ENCODE data around the gene TSC22D2. TPM values are rescaled to one million over a fixed set of nuclear protein-coding genes. Genes with fewer than 3 reads are reported as not detected.

The TSC22D2 gene
- total RNA-seq, 4 donors from 2014 or later: 19.0 to 35.2 (median 22.2) TPM

GRCh38 chr3:150388498-150389418 lies 19.3 kb upstream of the TSC22D2 start:
- Histone ChIP-seq H3K4me1 (no peaks in the 10 kb centered on the region), H3K4me3 (no peak overlapping the region), H3K27me3 (no peaks in the 10 kb centered on the region), H3K36me3 (no peaks in the 10 kb centered on the region), H3K27ac (no peak overlapping the region), H3K9me3 (no peaks in the 10 kb centered on the region)
- no peak for TF ChIP-seq POLR2A (IDR thresholded peaks at IDR 0.05)
- TF ChIP-seq CTCF (IDR thresholded peaks at IDR 0.05): no peak
- no peak for DNase-seq

- Histone ChIP-seq H3K27me3 (no peaks in the 10 kb centered on the region), H3K27ac (no peak overlapping the region), H3K4me1 (no peaks in the 10 kb centered on the region), H3K36me3 (no peaks in the 10 kb centered on the region), H3K4me3 (no peak overlapping the region), H3K9me3 (no peaks in the 10 kb centered on the region)
- TF ChIP-seq POLR2A (IDR thresholded peaks at IDR 0.05): no peak
- no peak for TF ChIP-seq CTCF (IDR thresholded peaks at IDR 0.05)
- DNase-seq: no peak
These were observed 18.0 kb upstream of the TSC22D2 start for GRCh38 chr3:150390087-150390486.

- no peak overlapping the region for H3K4me3 ChIP-seq
- DNase-seq: no peak
- H3K36me3 ChIP-seq: no peaks in the 10 kb centered on the region
- no peak for TF ChIP-seq CTCF (IDR thresholded peaks at IDR 0.05)
- TF ChIP-seq POLR2A (IDR thresholded peaks at IDR 0.05): no peak
- H3K4me1 ChIP-seq: no peaks in the 10 kb centered on the region
- no peaks in the 10 kb centered on the region for H3K9me3 ChIP-seq
- H3K27ac ChIP-seq: no peak overlapping the region
- no peaks in the 10 kb centered on the region for H3K27me3 ChIP-seq
These were observed 16.9 kb upstream of the TSC22D2 start for GRCh38 chr3:150391161-150391560.

GRCh38 chr3:150393745-150394144 lies 14.4 kb upstream of the TSC22D2 start:
- TF ChIP-seq CTCF (IDR thresholded peaks at IDR 0.05) (no peak), POLR2A (IDR thresholded peaks at IDR 0.05) (no peak)
- H3K27me3 ChIP-seq: no peaks in the 10 kb centered on the region

GRCh38 chr3:150394606-150395005 lies 13.5 kb upstream of the TSC22D2 start:
- no peaks in the 10 kb centered on the region for H3K36me3 ChIP-seq
- TF ChIP-seq POLR2A (IDR thresholded peaks at IDR 0.05) (no peak), CTCF (IDR thresholded peaks at IDR 0.05) (no peak)
- H3K4me3 ChIP-seq: no peak overlapping the region
- no peaks in the 10 kb centered on the region for H3K9me3 ChIP-seq
- no peak overlapping the region for H3K27ac ChIP-seq
- H3K4me1 ChIP-seq: no peaks in the 10 kb centered on the region
- no peaks in the 10 kb centered on the region for H3K27me3 ChIP-seq
- no peak for DNase-seq

More at GRCh38 chr3:150393745-150394144, 14.4 kb upstream of the TSC22D2 start:
- Histone ChIP-seq H3K27ac (no peak overlapping the region), H3K4me3 (no peak overlapping the region), H3K4me1 (no peaks in the 10 kb centered on the region), H3K9me3 (no peaks in the 10 kb centered on the region), H3K36me3 (no peaks in the 10 kb centered on the region)
- no peak for DNase-seq
